A549 (cell line): ENCODE results near the gene TSC22D1. TPM values are rescaled to one million over a fixed set of nuclear protein-coding genes. Genes with fewer than 3 reads are reported as not detected.

Experiments used
- ATAC-seq, 2 experiments: fragments of 200-7000 bp in 1 of 2; fragments of >200 bp in 1 of 2; cut with Nextera tagmentation in 1 of 2; cut with Tn5 transposase in 1 of 2; 3 replicates each; pipeline versions ENCODE4 v1.8.0 to v1.9.1; 2018 to 2020; ENCODE audit warnings: mild to moderate bottlenecking in 1 of 2, moderate library complexity in 1 of 2
- CTCF ChIA-PET: fragments of 300-600 bp; sonication (Branson Sonifier 250); formaldehyde crosslinking; extraction: SDS; loops from one replicate; lab custom pipeline; 2021; ENCODE audit warnings: antibody characterized with exemption, inconsistent platforms; lab: Yijun Ruan, JAX
- POLR2A ChIA-PET: fragments of 350-600 bp; formaldehyde crosslinking; extraction: SDS; loops from one replicate; lab custom pipeline; 2021; ENCODE audit warnings: antibody characterized with exemption, inconsistent platforms; lab: Yijun Ruan, JAX
- DNase-seq, 2 experiments: peaks; one replicate each; pipeline versions ENCODE4 v3.0.0 to v3.0.0-alpha.2; 2011 to 2016; ENCODE audit warnings: low read depth in 1 of 2, low spot score in 1 of 2
- FAIRE-seq: peaks from 2 replicates; lab custom pipeline; 2011; peaks lifted over from hg19 to GRCh38; lab: Jason Lieb, UNC
- H3K27ac ChIP-seq, 2 experiments: fragments of >200 bp; sonication (Bioruptor Twin); formaldehyde crosslinking; 3 replicates each; pipeline ENCODE4 v1.5.1; 2016 to 2017
- H3K4me1 ChIP-seq: fragments of >200 bp; sonication (Bioruptor Twin); formaldehyde crosslinking; 3 replicates; pipeline ENCODE4 v1.6.1; 2016
- H3K4me2 ChIP-seq: fragments of >200 bp; sonication (Bioruptor Twin); formaldehyde crosslinking; 3 replicates; pipeline ENCODE4 v1.6.1; 2016
- H3K4me3 ChIP-seq: fragments of >200 bp; sonication (Bioruptor Twin); formaldehyde crosslinking; 3 replicates; pipeline ENCODE4 v1.5.1; 2016
- H3K9me3 ChIP-seq: fragments of >200 bp; sonication (Bioruptor Twin); formaldehyde crosslinking; 3 replicates; pipeline ENCODE4 v1.6.1; 2016
- EHF ChIP-seq: fragments of 250-450 bp; sonication (Bioruptor Pico); IDR thresholded peaks from 2 replicates; pipeline ENCODE4 v1.5.0; 2020; ENCODE audit warnings: mild to moderate bottlenecking
- FOXS1 ChIP-seq: fragments of 250-450 bp; sonication (Bioruptor Pico); IDR thresholded peaks from 2 replicates; pipeline ENCODE4 v1.5.0; 2020; ENCODE audit warnings: mild to moderate bottlenecking, moderate library complexity
- KDM5A ChIP-seq: fragments of 200-600 bp; sonication (generic); IDR thresholded peaks from 2 replicates; pipeline ENCODE4 v1.6.1; 2016; ENCODE audit warnings: antibody characterized with exemption, mild to moderate bottlenecking
- PHF8 ChIP-seq: fragments of 200-600 bp; sonication (generic); IDR thresholded peaks from 2 replicates; pipeline ENCODE4 v1.6.1; 2016; ENCODE audit warnings: low read depth, mild to moderate bottlenecking, antibody characterized with exemption, moderate library complexity, borderline replicate concordance
- POLR2AphosphoS2 ChIP-seq: conservative IDR thresholded peaks from 2 replicates; pipeline ENCODE4 v1.6.1; 2012; ENCODE audit warnings: low read length, improper control_type of control experiment, inconsistent platforms
- RCOR1 ChIP-seq: fragments of 150-350 bp; IDR thresholded peaks from 2 replicates; pipeline ENCODE4 v1.6.1; 2014; ENCODE audit warnings: antibody characterized with exemption, low read length, low read depth
- SREBF2 ChIP-seq: fragments of 450-650 bp; IDR thresholded peaks from 2 replicates; pipeline ENCODE4 v1.6.1; 2014; ENCODE audit warnings: mild to moderate bottlenecking, moderate library complexity
- TP53 ChIP-seq: fragments of 250-450 bp; sonication (Bioruptor Pico); IDR thresholded peaks from 2 replicates; pipeline ENCODE4 v1.5.0; 2021; ENCODE audit warnings: mild to moderate bottlenecking, moderate library complexity
- ZSCAN20 ChIP-seq: fragments of 250-450 bp; sonication (Bioruptor Pico); IDR thresholded peaks from 2 replicates; pipeline ENCODE4 v1.8.0; 2022; ENCODE audit warnings: mild to moderate bottlenecking, moderate library complexity
- WGBS: methylation state at CpG from one replicate; pipeline ENCODE4 v1.1.6; 2017; ENCODE audit errors: missing lambda C conversion rate; 5-methylcytosine and 5-hydroxymethylcytosine counted together
- polyA plus RNA-seq, 4 experiments: library from polyadenylated mRNA; depleted of rRNA in 3 of 4; stranded (reverse); fragments of >200 nt; fragmentation: RNase III in 1 of 4; extraction: RNeasy Plus Mini Kit Qiagen cat#74134 plus additional on column Dnase treatment in 1 of 4; gene quantifications; 2 replicates in 3 of 4; 3 replicates in 1 of 4; pipeline ENCODE4 v1.2.3, GENCODE V29; 2011 to 2017
- TF ChIP-seq, protein P1 (sequence below): fragments of >200 bp; sonication (Bioruptor Twin); formaldehyde crosslinking; IDR thresholded peaks from 3 replicates; pipeline ENCODE4 v1.5.1; 2016
- TF ChIP-seq, protein P2 (sequence below): IDR thresholded peaks from 2 replicates; pipeline ENCODE4 v1.6.1; 2012; ENCODE audit warnings: low read depth, borderline replicate concordance
- TF ChIP-seq, protein P3 (sequence below): fragments of 200-600 bp; sonication (generic); IDR thresholded peaks from 2 replicates; pipeline ENCODE4 v1.6.1; 2016; ENCODE audit warnings: antibody characterized with exemption, mild to moderate bottlenecking, moderate library complexity
- TF ChIP-seq, protein P4 (sequence below): IDR thresholded peaks from 2 replicates; pipeline ENCODE4 v1.6.1; 2012

TSC22D1 gene
- polyA plus RNA-seq, 2 of the 4 experiments (the other 2 are of a cell fraction) = 66.8 to 196 TPM

DNA sequence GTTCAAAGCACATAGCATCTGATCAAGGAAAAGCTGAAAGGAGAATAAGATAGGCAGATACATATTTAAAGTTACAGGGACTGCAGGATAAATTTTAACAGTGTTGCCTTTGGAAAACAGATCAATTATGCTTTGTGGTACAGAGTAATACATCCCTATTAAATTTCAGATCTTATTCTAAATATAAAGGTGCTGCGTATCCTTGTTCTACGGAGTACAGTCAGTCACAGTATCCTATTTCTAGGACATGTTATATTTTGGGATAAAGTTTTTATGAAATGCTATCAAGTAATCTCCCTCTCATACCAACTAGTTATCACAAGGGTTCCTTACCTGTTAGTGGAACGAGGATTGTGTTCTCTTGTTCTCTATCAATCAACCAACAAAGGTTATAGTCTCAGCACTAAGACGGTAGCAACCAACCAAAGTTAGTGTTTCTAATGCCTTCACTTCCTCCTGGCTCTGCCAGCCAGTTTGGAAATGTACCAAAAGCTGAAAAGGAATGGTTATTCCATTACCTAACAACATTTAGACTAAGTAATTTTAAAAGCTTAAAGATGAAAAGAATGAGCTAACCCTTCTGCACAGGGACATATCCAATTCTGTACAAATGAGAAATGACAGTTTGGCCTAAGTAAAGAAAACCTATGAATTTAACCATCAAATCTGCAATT lies 35.2 kb downstream of the TSC22D1 start:
- H3K4me1 ChIP-seq = peaks cover 28% of the 10 kb centered on the region
- TF ChIP-seq FOXS1 (CRISPR knock-in tag) (no peak), SREBF2 (no peak), ZSCAN20 (CRISPR knock-in tag) (no peak), POLR2AphosphoS2 (no peak)
- TF ChIP-seq, protein P1, sequence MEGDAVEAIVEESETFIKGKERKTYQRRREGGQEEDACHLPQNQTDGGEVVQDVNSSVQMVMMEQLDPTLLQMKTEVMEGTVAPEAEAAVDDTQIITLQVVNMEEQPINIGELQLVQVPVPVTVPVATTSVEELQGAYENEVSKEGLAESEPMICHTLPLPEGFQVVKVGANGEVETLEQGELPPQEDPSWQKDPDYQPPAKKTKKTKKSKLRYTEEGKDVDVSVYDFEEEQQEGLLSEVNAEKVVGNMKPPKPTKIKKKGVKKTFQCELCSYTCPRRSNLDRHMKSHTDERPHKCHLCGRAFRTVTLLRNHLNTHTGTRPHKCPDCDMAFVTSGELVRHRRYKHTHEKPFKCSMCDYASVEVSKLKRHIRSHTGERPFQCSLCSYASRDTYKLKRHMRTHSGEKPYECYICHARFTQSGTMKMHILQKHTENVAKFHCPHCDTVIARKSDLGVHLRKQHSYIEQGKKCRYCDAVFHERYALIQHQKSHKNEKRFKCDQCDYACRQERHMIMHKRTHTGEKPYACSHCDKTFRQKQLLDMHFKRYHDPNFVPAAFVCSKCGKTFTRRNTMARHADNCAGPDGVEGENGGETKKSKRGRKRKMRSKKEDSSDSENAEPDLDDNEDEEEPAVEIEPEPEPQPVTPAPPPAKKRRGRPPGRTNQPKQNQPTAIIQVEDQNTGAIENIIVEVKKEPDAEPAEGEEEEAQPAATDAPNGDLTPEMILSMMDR = no peak
- TF ChIP-seq, protein P2, sequence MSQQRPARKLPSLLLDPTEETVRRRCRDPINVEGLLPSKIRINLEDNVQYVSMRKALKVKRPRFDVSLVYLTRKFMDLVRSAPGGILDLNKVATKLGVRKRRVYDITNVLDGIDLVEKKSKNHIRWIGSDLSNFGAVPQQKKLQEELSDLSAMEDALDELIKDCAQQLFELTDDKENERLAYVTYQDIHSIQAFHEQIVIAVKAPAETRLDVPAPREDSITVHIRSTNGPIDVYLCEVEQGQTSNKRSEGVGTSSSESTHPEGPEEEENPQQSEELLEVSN = no peak
- no peak overlapping the region for H3K4me3 ChIP-seq
- 87% methylated on average over 4 of the region's 4 CpGs for WGBS
- H3K4me2 ChIP-seq = no peak overlapping the region
- POLR2A ChIA-PET = no interaction called here
- FAIRE-seq = no peak
- H3K9me3 ChIP-seq = no peaks in the 10 kb centered on the region
- CTCF ChIA-PET = interaction anchor here (1.1 kb wide), 1 partner anchor 57 kb away, joined by 3 read pairs; no protein-coding TSS in a partner anchor
- ATAC-seq = no peak
- no peak overlapping the region for H3K27ac ChIP-seq
- DNase-seq = no peak

DNA sequence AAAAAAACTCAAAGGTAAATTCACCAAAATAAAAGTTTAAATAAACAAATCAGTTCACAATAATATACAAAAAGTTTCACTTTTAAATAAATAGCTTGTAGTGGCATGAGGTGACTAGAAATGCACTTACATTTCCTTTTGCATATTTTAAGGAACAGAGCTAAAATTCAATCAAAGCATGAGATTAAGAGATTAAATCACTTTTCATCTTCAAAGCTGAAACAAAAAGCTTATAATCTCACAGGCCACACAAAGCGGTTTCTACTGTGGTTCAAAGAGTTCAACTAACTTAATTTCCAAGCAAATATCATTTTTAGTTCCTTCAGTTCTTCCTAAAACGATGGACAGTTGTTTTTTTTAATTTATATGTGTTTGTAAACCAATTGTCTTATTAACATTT lies 38.9 kb downstream of the TSC22D1 start:
- WGBS = 61% methylated on average over 2 of the region's 2 CpGs
- ChIA-PET POLR2A (interaction anchor here (1.5 kb wide), 1 partner anchor 14 kb away, joined by 5 read pairs; no protein-coding TSS in a partner anchor), CTCF (no interaction called here)
- DNase-seq (no peak), FAIRE-seq (no peak), ATAC-seq (no peak)
- H3K4me2 ChIP-seq = no peak overlapping the region
- no peaks in the 10 kb centered on the region for H3K9me3 ChIP-seq
- H3K27ac ChIP-seq = no peak overlapping the region
- peaks cover 25% of the 10 kb centered on the region; the same call in 2 of the 3 replicates for H3K4me1 ChIP-seq
- H3K4me3 ChIP-seq = no peak overlapping the region
- no peak for TF ChIP-seq EHF
- TF ChIP-seq RCOR1 = no peak
- TF ChIP-seq, protein P3, sequence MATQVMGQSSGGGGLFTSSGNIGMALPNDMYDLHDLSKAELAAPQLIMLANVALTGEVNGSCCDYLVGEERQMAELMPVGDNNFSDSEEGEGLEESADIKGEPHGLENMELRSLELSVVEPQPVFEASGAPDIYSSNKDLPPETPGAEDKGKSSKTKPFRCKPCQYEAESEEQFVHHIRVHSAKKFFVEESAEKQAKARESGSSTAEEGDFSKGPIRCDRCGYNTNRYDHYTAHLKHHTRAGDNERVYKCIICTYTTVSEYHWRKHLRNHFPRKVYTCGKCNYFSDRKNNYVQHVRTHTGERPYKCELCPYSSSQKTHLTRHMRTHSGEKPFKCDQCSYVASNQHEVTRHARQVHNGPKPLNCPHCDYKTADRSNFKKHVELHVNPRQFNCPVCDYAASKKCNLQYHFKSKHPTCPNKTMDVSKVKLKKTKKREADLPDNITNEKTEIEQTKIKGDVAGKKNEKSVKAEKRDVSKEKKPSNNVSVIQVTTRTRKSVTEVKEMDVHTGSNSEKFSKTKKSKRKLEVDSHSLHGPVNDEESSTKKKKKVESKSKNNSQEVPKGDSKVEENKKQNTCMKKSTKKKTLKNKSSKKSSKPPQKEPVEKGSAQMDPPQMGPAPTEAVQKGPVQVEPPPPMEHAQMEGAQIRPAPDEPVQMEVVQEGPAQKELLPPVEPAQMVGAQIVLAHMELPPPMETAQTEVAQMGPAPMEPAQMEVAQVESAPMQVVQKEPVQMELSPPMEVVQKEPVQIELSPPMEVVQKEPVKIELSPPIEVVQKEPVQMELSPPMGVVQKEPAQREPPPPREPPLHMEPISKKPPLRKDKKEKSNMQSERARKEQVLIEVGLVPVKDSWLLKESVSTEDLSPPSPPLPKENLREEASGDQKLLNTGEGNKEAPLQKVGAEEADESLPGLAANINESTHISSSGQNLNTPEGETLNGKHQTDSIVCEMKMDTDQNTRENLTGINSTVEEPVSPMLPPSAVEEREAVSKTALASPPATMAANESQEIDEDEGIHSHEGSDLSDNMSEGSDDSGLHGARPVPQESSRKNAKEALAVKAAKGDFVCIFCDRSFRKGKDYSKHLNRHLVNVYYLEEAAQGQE = no peak
- no peak for TF ChIP-seq KDM5A
- TF ChIP-seq PHF8 = no peak
- TF ChIP-seq TP53 (CRISPR knock-in tag) = no peak
- TF ChIP-seq, protein P4, sequence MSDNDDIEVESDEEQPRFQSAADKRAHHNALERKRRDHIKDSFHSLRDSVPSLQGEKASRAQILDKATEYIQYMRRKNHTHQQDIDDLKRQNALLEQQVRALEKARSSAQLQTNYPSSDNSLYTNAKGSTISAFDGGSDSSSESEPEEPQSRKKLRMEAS = no peak
- TF ChIP-seq FOXS1 (CRISPR knock-in tag) = no peak
